H1 (cell line): ENCODE results near the gene DNAH10. TPM values are rescaled to one million over a fixed set of nuclear protein-coding genes. Genes with fewer than 3 reads are reported as not detected.

Experiments
- CTCF ChIA-PET: fragments of 300-600 bp; sonication (Branson Sonifier 250); formaldehyde crosslinking; loops from one replicate; lab custom pipeline; 2021; ENCODE audit not compliant: partially characterized antibody; lab: Charles Lee
- POLR2A ChIA-PET: fragments of 300-600 bp; sonication (Branson Sonifier 250); formaldehyde crosslinking; loops from one replicate; lab custom pipeline; 2021; ENCODE audit warnings: inconsistent platforms; ENCODE audit not compliant: partially characterized antibody; lab: Charles Lee
- DNase-seq, 2 experiments: peaks; one replicate each; pipeline versions ENCODE4 v3.0.0 to v3.0.0-alpha.2; 2010 to 2022; ENCODE audit warnings: low spot score in 2 of 2, low read depth in 1 of 2, mixed read lengths in 1 of 2
- FAIRE-seq: peaks from 2 replicates; lab custom pipeline; 2011; peaks lifted over from hg19 to GRCh38; lab: Jason Lieb, UNC
- H2AFZ ChIP-seq: 2 replicates; pipeline ENCODE4 v1.8.1; 2012; ENCODE audit warnings: low read length, inconsistent platforms
- H2AK5ac ChIP-seq: 2 replicates; pipeline ENCODE4 v1.6.1; 2013; ENCODE audit warnings: low read depth, low read length
- H2BK120ac ChIP-seq: replicated peaks from 2 replicates; pipeline ENCODE3; 2013; ENCODE audit warnings: low read depth, low read length, inconsistent platforms
- H2BK12ac ChIP-seq: 2 replicates; pipeline ENCODE4 v1.6.1; 2013; ENCODE audit warnings: low read depth, low read length
- H2BK15ac ChIP-seq: 2 replicates; pipeline ENCODE4 v1.6.1; 2013; ENCODE audit warnings: low read length
- H2BK20ac ChIP-seq: 2 replicates; pipeline ENCODE4 v1.6.1; 2013; ENCODE audit warnings: low read length
- H2BK5ac ChIP-seq: 2 replicates; pipeline ENCODE4 v1.6.1; 2013; ENCODE audit warnings: low read depth, low read length
- H3K14ac ChIP-seq: 2 replicates; pipeline ENCODE4 v1.6.1; 2013; ENCODE audit warnings: inconsistent platforms; ENCODE audit not compliant: insufficient read length
- H3K18ac ChIP-seq: 2 replicates; pipeline ENCODE4 v1.6.1; 2013; ENCODE audit warnings: low read length; ENCODE audit errors: extremely low read depth
- H3K23ac ChIP-seq: 2 replicates; pipeline ENCODE4 v1.6.1; 2013; ENCODE audit warnings: inconsistent platforms; ENCODE audit not compliant: insufficient read length
- H3K23me2 ChIP-seq: 2 replicates; pipeline ENCODE4 v1.6.1; 2013; ENCODE audit warnings: low read depth, low read length
- H3K27ac ChIP-seq: 2 replicates; pipeline ENCODE4 v1.6.1; 2011; ENCODE audit warnings: low read depth, low read length, inconsistent platforms
- H3K27me3 ChIP-seq, 4 experiments: replicated peaks in 1 of 4; 1 replicate in 1 of 4; 2 replicates in 3 of 4; pipeline versions ENCODE4 v1.6.1 to v1.8.1; 2011 to 2013; ENCODE audit warnings: low read length in 3 of 4, mild to moderate bottlenecking in 3 of 4, inconsistent platforms in 2 of 4, mixed read lengths in 2 of 4, moderate library complexity in 1 of 4; ENCODE audit not compliant: control insufficient read depth in 3 of 4, insufficient read depth in 3 of 4; ENCODE audit errors: extremely low read depth in 1 of 4
- H3K36me3 ChIP-seq, 4 experiments: 2 replicates each; pipeline versions ENCODE4 v1.6.1 to v1.8.1; 2011 to 2013; ENCODE audit warnings: mild to moderate bottlenecking in 4 of 4, low read length in 3 of 4, moderate library complexity in 2 of 4, control low read depth in 1 of 4, inconsistent platforms in 1 of 4; ENCODE audit not compliant: insufficient read depth in 4 of 4, control insufficient read depth in 2 of 4
- H3K4ac ChIP-seq: replicated peaks from 2 replicates; pipeline ENCODE3; 2013; ENCODE audit warnings: low read length, low read depth, mixed read lengths, inconsistent platforms; ENCODE audit not compliant: insufficient read length
- H3K4me1 ChIP-seq, 4 experiments: replicated peaks in 1 of 4; 1 replicate in 1 of 4; 2 replicates in 3 of 4; pipeline versions ENCODE4 v1.6.1 to v1.8.1; 2011 to 2013; ENCODE audit warnings: low read length in 3 of 4, inconsistent platforms in 2 of 4, mixed read lengths in 1 of 4; ENCODE audit not compliant: insufficient read depth in 4 of 4, control insufficient read depth in 3 of 4
- H3K4me2 ChIP-seq, 2 experiments: 2 replicates each; pipeline versions ENCODE4 v1.6.1 to v1.8.1; 2011 to 2013; ENCODE audit warnings: low read depth in 2 of 2, low read length in 2 of 2, control low read depth in 1 of 2, inconsistent platforms in 1 of 2, mild to moderate bottlenecking in 1 of 2; ENCODE audit not compliant: insufficient read depth in 1 of 2
- H3K4me3 ChIP-seq, 4 experiments: fragments of 200-600, 300-600 bp in 1 of 4; sonication (generic), shearing (Covaris generic), sonication (Bioruptor Twin) in 1 of 4; 2 replicates each; pipeline versions ENCODE4 v1.5.1 to v1.8.1; 2011 to 2016; ENCODE audit warnings: low read length in 4 of 4, low read depth in 3 of 4, control low read depth in 2 of 4, inconsistent platforms in 2 of 4, mild to moderate bottlenecking in 2 of 4, mixed read lengths in 1 of 4, moderate library complexity in 1 of 4; ENCODE audit not compliant: insufficient read depth in 2 of 4; ENCODE audit errors: extremely low read depth in 1 of 4
- H3K56ac ChIP-seq: replicated peaks from 2 replicates; pipeline ENCODE3; 2013; ENCODE audit warnings: low read depth, mild to moderate bottlenecking, mixed read lengths, low read length, inconsistent platforms; ENCODE audit not compliant: insufficient read length
- H3K79me1 ChIP-seq: 2 replicates; pipeline ENCODE4 v1.6.1; 2013; ENCODE audit warnings: low read depth, low read length, control low read depth
- H3K79me2 ChIP-seq, 2 experiments: 2 replicates each; pipeline versions ENCODE4 v1.6.1 to v1.8.1; 2012 to 2013; ENCODE audit warnings: low read length in 2 of 2, mild to moderate bottlenecking in 2 of 2, inconsistent platforms in 1 of 2; ENCODE audit not compliant: insufficient read depth in 2 of 2, control insufficient read depth in 1 of 2
- H3K9ac ChIP-seq, 4 experiments: replicated peaks in 1 of 4; 1 replicate in 1 of 4; 2 replicates in 3 of 4; pipeline versions ENCODE4 v1.6.1 to v1.8.1; 2011 to 2013; ENCODE audit warnings: low read depth in 3 of 4, low read length in 3 of 4, control low read depth in 2 of 4, mild to moderate bottlenecking in 2 of 4, moderate library complexity in 2 of 4, inconsistent platforms in 1 of 4; ENCODE audit errors: extremely low read depth in 1 of 4
- H3K9me3 ChIP-seq, 2 experiments: 2 replicates each; pipeline versions ENCODE4 v1.6.1 to v1.8.1; 2012 to 2013; ENCODE audit warnings: mild to moderate bottlenecking in 2 of 2, moderate library complexity in 2 of 2, control low read depth in 1 of 2, inconsistent platforms in 1 of 2, low read depth in 1 of 2, low read length in 1 of 2, mixed read lengths in 1 of 2; ENCODE audit not compliant: insufficient read depth in 2 of 2
- H4K20me1 ChIP-seq, 2 experiments: replicated peaks in 1 of 2; 2 replicates each; pipeline versions ENCODE3 to v1.8.1; 2011 to 2013; ENCODE audit warnings: inconsistent platforms in 2 of 2, low read length in 2 of 2, mild to moderate bottlenecking in 1 of 2; ENCODE audit not compliant: insufficient read depth in 2 of 2, control insufficient read depth in 1 of 2
- H4K5ac ChIP-seq: 2 replicates; pipeline ENCODE4 v1.6.1; 2013; ENCODE audit warnings: low read length, low read depth, mixed read lengths, inconsistent platforms; ENCODE audit not compliant: insufficient read length
- H4K8ac ChIP-seq: 2 replicates; pipeline ENCODE4 v1.8.0; 2013; ENCODE audit warnings: mild to moderate bottlenecking, moderate library complexity, low read length, inconsistent platforms; ENCODE audit not compliant: insufficient read depth; ENCODE audit errors: extremely low read depth
- H4K91ac ChIP-seq: replicated peaks from 2 replicates; pipeline ENCODE3; 2013; ENCODE audit warnings: low read length, mixed read lengths, inconsistent platforms; ENCODE audit not compliant: insufficient read length
- E2F6 ChIP-seq: IDR thresholded peaks from 2 replicates; pipeline ENCODE4 v1.6.1; 2012; ENCODE audit warnings: inconsistent platforms
- EGR1 ChIP-seq: IDR thresholded peaks from 2 replicates; pipeline ENCODE4 v1.6.1; 2011; ENCODE audit warnings: low read depth, low read length, borderline replicate concordance
- HDAC2 ChIP-seq, 2 experiments: fragments of 300-600 bp in 1 of 2; sonication (generic) in 1 of 2; IDR thresholded peaks; 2 replicates each; pipeline ENCODE4 v1.6.1; 2011 to 2012; ENCODE audit warnings: low read depth in 2 of 2, low read length in 2 of 2, mild to moderate bottlenecking in 2 of 2, moderate library complexity in 2 of 2, borderline replicate concordance in 1 of 2, inconsistent platforms in 1 of 2
- KDM1A ChIP-seq: fragments of 200-600, 300-600 bp; sonication (generic); IDR thresholded peaks from 2 replicates; pipeline ENCODE4 v1.7.1; 2016; ENCODE audit warnings: mild to moderate bottlenecking, low read length, borderline replicate concordance
- YY1 ChIP-seq: IDR thresholded peaks from 2 replicates; pipeline ENCODE4 v1.6.1; 2011; ENCODE audit warnings: low read depth, mild to moderate bottlenecking, low read length
- WGBS, 2 experiments: shearing (Covaris generic) in 1 of 2; methylation state at CpG; one replicate each; pipeline versions ENCODE4 v1.1.6 to v1.1.7; 2013 to 2015; ENCODE audit warnings: low lambda C conversion rate in 2 of 2, mixed read lengths in 2 of 2, inconsistent platforms in 1 of 2, low coverage in 1 of 2, missing lambda C conversion rate in 1 of 2; ENCODE audit not compliant: insufficient replicate concordance in 2 of 2, insufficient coverage in 1 of 2, insufficient read length in 1 of 2; ENCODE audit errors: extremely low coverage in 1 of 2, missing lambda C conversion rate in 1 of 2; 5-methylcytosine and 5-hydroxymethylcytosine counted together
- polyA plus RNA-seq, 7 experiments: library from polyadenylated mRNA; depleted of rRNA in 3 of 7; stranded (reverse) in 5 of 7; unstranded in 2 of 7; fragments of >200 nt in 5 of 7; fragments of 200-250 nt in 2 of 7; gene quantifications; 1 replicate in 5 of 7; 2 replicates in 1 of 7; 4 replicates in 1 of 7; pipeline versions ENCODE4 v1.2.1 to v1.2.3, GENCODE V29; 2011 to 2013; ENCODE audit warnings: missing spikeins in 2 of 7, mixed read lengths in 2 of 7
- total RNA-seq: library from RNA; stranded (reverse); fragmentation: NEBNext Ultra II Directional; extraction: Animal tissue kit (Norgen Biotek cat#: 25700); gene quantifications from 2 replicates; pipeline ENCODE4 v1.2.1, GENCODE V29; 2021

DNAH10 gene
- total and polyA plus RNA-seq, 2 of the 8 experiments (the other 6 are each of a cell fraction or from before 2014, with no cell fraction given): 0.02 to 0.24 TPM

- Histone ChIP-seq H4K5ac (no peak overlapping the region), H4K20me1 (no peaks in the 10 kb centered on the region), H3K27ac (no peak overlapping the region), H3K9me3 (no peaks in the 10 kb centered on the region), H4K91ac (no peak overlapping the region), H2BK12ac (no peak overlapping the region), H4K8ac (no peak overlapping the region), H2BK120ac (no peak overlapping the region), H3K23ac (no peak overlapping the region), H2AK5ac (no peak overlapping the region), H3K23me2 (peaks cover 3% of the 10 kb centered on the region; the same call in 1 of the 2 replicates), H3K4ac (no peak overlapping the region), H2AFZ (no peak overlapping the region), H3K56ac (peak overlapping the region; percentile 52), H2BK20ac (no peak overlapping the region), H3K9ac (no peak overlapping the region), H2BK5ac (no peak overlapping the region), H3K4me2 (no peak overlapping the region), H3K4me3 (no peak overlapping the region), H3K4me1 (no peaks in the 10 kb centered on the region), H3K18ac (no peak overlapping the region), H3K79me2 (no peaks in the 10 kb centered on the region), H3K36me3 (no peaks in the 10 kb centered on the region)
- FAIRE-seq (no peak), DNase-seq (no peak)
- CTCF ChIA-PET: interaction anchor here (1.0 to 1.7 kb wide), 2 partner anchors 58 to 95 kb away, joined by 3 to 4 read pairs; no protein-coding TSS in a partner anchor
- 90% methylated on average over 2 of the region's 2 CpGs; no CpG with 5 or more reads in 1 of the 2 experiments for WGBS, 2 experiments
- POLR2A ChIA-PET: no interaction called here
- TF ChIP-seq KDM1A (no peak), YY1 (no peak), E2F6 (no peak), HDAC2 (IDR thresholded peaks at IDR 0.05; ENCODE audit: borderline replicate concordance in 1 of 2, low read depth in 2 of 2, low read length in 2 of 2) (no peak), EGR1 (no peak)
- TF ChIP-seq, all 59 proteins: peak for 0
- Histone ChIP-seq H3K79me1 (no peaks in the 10 kb centered on the region), H3K14ac (no peak overlapping the region), H3K27me3 (no peaks in the 10 kb centered on the region), H2BK15ac (no peak overlapping the region)
Measured at GRCh38 chr12:123847019-123847418, 84.9 kb downstream of the DNAH10 start.
